ENCODE results near the gene CFB.

GRCh38 chr6:31947864-31948263, 2.0 kb downstream of the CFB start:
- TF ChIP-seq CTCF (IDR thresholded peaks at IDR 0.05): no peak
- TF ChIP-seq FOXK1 (CRISPR knock-in tag; IDR thresholded peaks at IDR 0.05): no peak
- TF ChIP-seq ZNF423 (CRISPR knock-in tag; IDR thresholded peaks at IDR 0.05): no peak
- TF ChIP-seq TEAD4 (CRISPR knock-in tag; IDR thresholded peaks at IDR 0.05): no peak
- TF ChIP-seq IRF1 (CRISPR knock-in tag; IDR thresholded peaks at IDR 0.05): no peak
- no peak for TF ChIP-seq ATF2 (CRISPR knock-in tag; IDR thresholded peaks at IDR 0.05; ENCODE audit: borderline replicate concordance, low read depth)
- TF ChIP-seq ZNF281 (CRISPR knock-in tag; IDR thresholded peaks at IDR 0.05): no peak
